DND-41 (cell line): Measurements from ENCODE around the gene KLF16.

Experiments
- ATAC-seq: fragments of 200-7000 bp; cut with Tn5 transposase; 3 replicates; pipeline ENCODE4 v1.9.1; 2021; ENCODE audit warnings: low read depth; ENCODE audit not compliant: insufficient read depth
- DNase-seq: peaks from one replicate; pipeline ENCODE4 v3.0.0-alpha.2; 2020
- H2AFZ ChIP-seq: 2 replicates; pipeline ENCODE4 v1.6.0; 2012; ENCODE audit warnings: low read depth, low read length
- H3K27ac ChIP-seq: 2 replicates; pipeline ENCODE4 v1.5.1; 2012; ENCODE audit warnings: low read length, inconsistent platforms
- H3K27me3 ChIP-seq: fragments of 200-600 bp; sonication (generic); 2 replicates; pipeline ENCODE4 v1.6.0; 2012; ENCODE audit warnings: low read length, mild to moderate bottlenecking, inconsistent platforms; ENCODE audit not compliant: insufficient read depth, poor library complexity
- H3K36me3 ChIP-seq: 2 replicates; pipeline ENCODE4 v1.5.1; 2012; ENCODE audit warnings: low read length, inconsistent platforms; ENCODE audit not compliant: insufficient read depth
- H3K4me1 ChIP-seq: 2 replicates; pipeline ENCODE4 v1.5.1; 2012; ENCODE audit warnings: mild to moderate bottlenecking, low read length; ENCODE audit not compliant: insufficient read depth
- H3K4me2 ChIP-seq: 2 replicates; pipeline ENCODE4 v1.6.0; 2012; ENCODE audit warnings: mild to moderate bottlenecking, moderate library complexity, low read length, inconsistent platforms; ENCODE audit not compliant: insufficient read depth
- H3K4me3 ChIP-seq, 2 experiments: fragments of 200-600 bp in 1 of 2; shearing (Covaris generic) in 1 of 2; 2 replicates each; pipeline ENCODE4 v1.5.1; 2012 to 2016; ENCODE audit warnings: inconsistent platforms in 2 of 2, low read length in 2 of 2, mild to moderate bottlenecking in 2 of 2, low read depth in 1 of 2, moderate library complexity in 1 of 2
- H3K79me2 ChIP-seq: 2 replicates; pipeline ENCODE4 v1.6.0; 2012; ENCODE audit warnings: low read length, inconsistent platforms; ENCODE audit not compliant: insufficient read depth
- H3K9ac ChIP-seq: 2 replicates; pipeline ENCODE4 v1.6.0; 2012; ENCODE audit warnings: low read depth, mild to moderate bottlenecking, inconsistent platforms, low read length, moderate library complexity
- H3K9me3 ChIP-seq: 2 replicates; pipeline ENCODE4 v1.5.1; 2012; ENCODE audit warnings: low read length, moderate library complexity, mild to moderate bottlenecking, inconsistent platforms; ENCODE audit not compliant: insufficient read depth, severe bottlenecking
- H4K20me1 ChIP-seq: 2 replicates; pipeline ENCODE4 v1.6.0; 2012; ENCODE audit warnings: low read length; ENCODE audit not compliant: insufficient read depth
- CTCF ChIP-seq: IDR thresholded peaks from 2 replicates; pipeline ENCODE4 v1.5.1; 2012; ENCODE audit warnings: borderline replicate concordance, low read length, moderate library complexity, mild to moderate bottlenecking; ENCODE audit not compliant: poor library complexity, severe bottlenecking; ENCODE audit errors: extremely low read depth
- EZH2 ChIP-seq: IDR thresholded peaks from 3 replicates; pipeline ENCODE4 v1.6.1; 2012; ENCODE audit warnings: borderline replicate concordance, low read depth, mild to moderate bottlenecking, moderate library complexity, low read length, inconsistent platforms; ENCODE audit not compliant: severe bottlenecking

Gene KLF16

GRCh38 chr19:1855040-1855827, 8.1 kb downstream of the KLF16 start:
- no peaks in the 10 kb centered on the region for H3K9me3 ChIP-seq
- no peak overlapping the region for H2AFZ ChIP-seq
- peaks cover 77% of the 10 kb centered on the region for H3K79me2 ChIP-seq
- H3K9ac ChIP-seq, result no peak overlapping the region
- H4K20me1 ChIP-seq, result peaks cover 86% of the 10 kb centered on the region
- no peaks in the 10 kb centered on the region for H3K27me3 ChIP-seq
- no peak overlapping the region for H3K4me3 ChIP-seq
- peaks cover 8% of the 10 kb centered on the region for H3K36me3 ChIP-seq
- peaks cover 33% of the 10 kb centered on the region for H3K4me1 ChIP-seq
- no peak overlapping the region for H3K4me2 ChIP-seq
- no peak overlapping the region; the same call in 1 of the 2 replicates for H3K27ac ChIP-seq
- ATAC-seq, result peak; percentile 43; the same call in 2 of the 3 replicates
- DNase-seq, result peak; percentile 62
- TF ChIP-seq CTCF (no peak), EZH2 (no peak)

DNA sequence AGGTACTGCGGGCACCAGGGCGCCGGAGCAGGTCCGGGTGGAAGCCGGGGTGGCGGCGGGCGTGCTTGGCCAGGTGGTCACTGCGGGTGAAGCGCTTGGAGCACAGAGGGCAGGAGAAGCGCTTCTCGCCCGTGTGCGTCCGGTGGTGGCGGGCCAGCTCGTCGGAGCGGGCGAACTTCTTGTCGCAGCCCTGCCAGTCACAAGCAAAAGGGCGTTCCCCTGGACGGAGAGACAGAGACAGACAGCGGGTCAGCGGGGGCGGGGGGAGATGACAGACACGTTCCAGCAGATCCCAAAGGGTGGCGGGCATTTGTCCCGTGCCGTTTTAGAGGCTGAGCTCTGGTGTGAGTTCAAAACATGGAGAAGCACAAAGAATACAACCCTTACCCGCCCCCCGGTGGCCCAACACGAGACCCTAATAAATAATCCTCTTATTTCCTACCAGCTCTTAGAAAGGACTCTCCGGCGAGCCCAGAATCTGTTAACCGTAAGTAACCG, 8.8 kb downstream of the KLF16 start:
- no peak for ATAC-seq
- no peak overlapping the region for H2AFZ ChIP-seq
- no peak overlapping the region for H3K4me2 ChIP-seq
- no peak overlapping the region for H3K27ac ChIP-seq
- no peak overlapping the region for H3K4me3 ChIP-seq
- no peak for DNase-seq
- H3K9ac ChIP-seq, result no peak overlapping the region
- TF ChIP-seq EZH2, result no peak
- TF ChIP-seq CTCF, result no peak
- H3K4me1 ChIP-seq, result peaks cover 29% of the 10 kb centered on the region
- no peaks in the 10 kb centered on the region for H3K9me3 ChIP-seq
- H3K36me3 ChIP-seq, result peaks cover 8% of the 10 kb centered on the region
- peaks cover 82% of the 10 kb centered on the region for H4K20me1 ChIP-seq
- H3K79me2 ChIP-seq, result peaks cover 71% of the 10 kb centered on the region
- no peaks in the 10 kb centered on the region for H3K27me3 ChIP-seq

DNA sequence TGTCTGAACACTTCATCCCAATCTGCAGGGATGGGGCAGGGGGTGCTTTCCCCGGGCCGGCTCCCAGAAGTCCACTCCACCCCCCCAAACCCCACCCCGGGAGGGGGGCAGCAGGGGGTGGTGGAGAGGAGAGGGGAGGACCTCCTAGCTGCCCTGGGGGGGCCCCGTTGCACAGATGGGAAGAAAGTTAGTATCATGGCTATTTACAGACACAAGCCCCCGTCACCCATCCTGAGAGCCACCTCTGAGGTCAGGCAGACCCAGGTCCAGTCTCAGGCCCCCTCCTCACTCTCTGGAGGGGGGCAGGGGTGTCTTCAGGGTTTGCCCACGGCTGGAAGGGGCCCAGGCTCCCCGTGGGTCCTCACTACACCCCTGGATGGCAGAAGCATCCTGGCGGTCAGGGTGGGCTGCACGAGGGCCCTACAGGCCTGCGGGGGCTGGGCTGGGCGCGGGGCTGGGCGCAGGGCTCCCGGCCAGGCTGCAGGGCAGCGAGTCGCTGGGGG, 9.3 kb downstream of the KLF16 start:
- H3K4me1 ChIP-seq, result peaks cover 31% of the 10 kb centered on the region
- peaks cover 77% of the 10 kb centered on the region for H4K20me1 ChIP-seq

More for the DNA sequence above, 9.3 kb downstream of the KLF16 start:
- no peak overlapping the region for H3K27ac ChIP-seq
- peaks cover 8% of the 10 kb centered on the region for H3K36me3 ChIP-seq
- DNase-seq (no peak), ATAC-seq (no peak)
- H3K9ac ChIP-seq, result no peak overlapping the region
- H3K4me2 ChIP-seq, result no peak overlapping the region
- no peak overlapping the region for H2AFZ ChIP-seq
- no peak for TF ChIP-seq EZH2
- no peak for TF ChIP-seq CTCF
- no peaks in the 10 kb centered on the region for H3K9me3 ChIP-seq
- peaks cover 69% of the 10 kb centered on the region for H3K79me2 ChIP-seq
- no peak overlapping the region for H3K4me3 ChIP-seq
- no peaks in the 10 kb centered on the region for H3K27me3 ChIP-seq
